HUES48 (cell line): Measurements from ENCODE around the gene TGIF2.

Experiments
- H3K27ac ChIP-seq: one replicate; pipeline ENCODE4 v1.7.0; 2013; ENCODE audit warnings: low read depth, low read length, inconsistent platforms
- H3K27me3 ChIP-seq: 2 replicates; pipeline ENCODE4 v1.6.1; 2013; ENCODE audit warnings: mild to moderate bottlenecking, low read length; ENCODE audit not compliant: control insufficient read depth, insufficient read depth
- H3K36me3 ChIP-seq: 2 replicates; pipeline ENCODE4 v1.6.1; 2013; ENCODE audit warnings: low read length; ENCODE audit not compliant: control insufficient read depth, insufficient read depth
- H3K4me1 ChIP-seq: 2 replicates; pipeline ENCODE4 v1.6.1; 2013; ENCODE audit warnings: mild to moderate bottlenecking, low read length; ENCODE audit not compliant: control insufficient read depth, insufficient read depth
- H3K4me3 ChIP-seq: 2 replicates; pipeline ENCODE4 v1.5.1; 2013; ENCODE audit warnings: mild to moderate bottlenecking, low read depth, low read length
- H3K9ac ChIP-seq: 2 replicates; pipeline ENCODE4 v1.6.1; 2013; ENCODE audit warnings: mild to moderate bottlenecking, low read depth, low read length, moderate library complexity
- H3K9me3 ChIP-seq: 2 replicates; pipeline ENCODE4 v1.6.1; 2013; ENCODE audit warnings: low read length; ENCODE audit not compliant: control insufficient read depth, insufficient read depth

TGIF2 gene

GRCh38 chr20:36573103-36573797 lies at the start of gene TGIF2:
TGIF2 (plus strand) TSS chr20:36573597; CDS start chr20:36578775, 5,178 bp downstream.
- Histone ChIP-seq H3K27ac (peak within 1 kb of the TSS; percentile 97), H3K4me1 (peaks cover 41% of the 10 kb centered on the region), H3K9me3 (no peaks in the 10 kb centered on the region), H3K9ac (peak within 1 kb of the TSS; percentile 95), H3K27me3 (no peaks in the 10 kb centered on the region), H3K4me3 (peak within 1 kb of the TSS; percentile 87), H3K36me3 (peaks cover 6% of the 10 kb centered on the region)

GRCh38 chr20:36525620-36526365 lies 47.6 kb upstream of the TGIF2 start:
- H3K27ac ChIP-seq = peak overlapping the region; percentile 50
- H3K9ac ChIP-seq = no peak overlapping the region
- H3K4me3 ChIP-seq = no peak overlapping the region
- no peaks in the 10 kb centered on the region for H3K27me3 ChIP-seq
- H3K9me3 ChIP-seq = no peaks in the 10 kb centered on the region
- peaks cover 40% of the 10 kb centered on the region for H3K36me3 ChIP-seq
- no peaks in the 10 kb centered on the region for H3K4me1 ChIP-seq

- peaks cover 40% of the 10 kb centered on the region for H3K36me3 ChIP-seq
- no peak overlapping the region for H3K27ac ChIP-seq
- no peak overlapping the region for H3K9ac ChIP-seq
- H3K9me3 ChIP-seq = no peaks in the 10 kb centered on the region
- no peak overlapping the region for H3K4me3 ChIP-seq
- no peaks in the 10 kb centered on the region for H3K4me1 ChIP-seq
- no peaks in the 10 kb centered on the region for H3K27me3 ChIP-seq
Measured at GRCh38 chr20:36526521-36527011, 46.8 kb upstream of the TGIF2 start.

DNA sequence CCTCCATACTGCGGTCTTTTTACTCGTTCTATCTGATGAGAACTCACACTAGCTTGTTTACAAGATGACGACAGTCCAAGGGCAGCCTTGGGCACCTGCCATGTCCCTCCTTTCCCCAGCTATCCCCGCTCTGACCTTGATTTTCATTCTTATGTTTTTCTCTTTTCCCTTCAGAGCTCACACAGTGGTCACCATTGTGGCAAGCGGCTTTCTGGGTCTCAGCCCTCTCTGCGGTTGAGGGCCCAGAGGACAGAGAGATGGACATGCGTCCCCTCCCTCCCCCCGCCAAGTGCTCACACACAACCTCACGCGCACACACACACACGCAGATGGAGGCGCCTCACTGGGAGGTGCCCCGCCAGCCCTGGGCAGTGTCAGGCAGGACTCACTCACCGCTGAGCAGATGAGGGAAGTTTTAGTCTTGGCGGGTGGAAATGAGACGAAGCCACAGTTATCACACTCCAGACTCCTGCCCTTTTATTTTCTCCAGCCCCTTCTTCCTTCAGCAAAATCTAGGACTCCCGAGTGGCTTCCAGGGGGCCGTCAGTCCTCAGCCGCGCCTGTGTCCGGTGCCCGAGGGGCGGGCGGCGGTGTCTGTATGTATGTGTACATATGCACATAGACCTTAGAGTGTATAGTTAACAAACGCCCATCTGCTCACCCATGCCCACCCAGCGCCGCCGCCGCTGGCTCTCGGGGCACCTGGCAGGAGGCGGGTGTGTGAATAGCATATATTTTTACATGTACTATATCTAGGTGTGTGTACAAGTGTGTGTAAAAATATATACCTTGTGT lies 45.9 kb upstream of the TGIF2 start:
- no peak overlapping the region for H3K4me3 ChIP-seq
- no peak overlapping the region for H3K9ac ChIP-seq
- no peak overlapping the region for H3K27ac ChIP-seq
- H3K36me3 ChIP-seq = peaks cover 37% of the 10 kb centered on the region
- H3K27me3 ChIP-seq = no peaks in the 10 kb centered on the region
- no peaks in the 10 kb centered on the region for H3K4me1 ChIP-seq
- no peaks in the 10 kb centered on the region for H3K9me3 ChIP-seq

GRCh38 chr20:36528176-36528874 lies 45.1 kb upstream of the TGIF2 start:
- H3K9me3 ChIP-seq = no peaks in the 10 kb centered on the region
- H3K36me3 ChIP-seq = peaks cover 37% of the 10 kb centered on the region
- no peaks in the 10 kb centered on the region for H3K4me1 ChIP-seq
- no peaks in the 10 kb centered on the region for H3K27me3 ChIP-seq
- H3K4me3 ChIP-seq = no peak overlapping the region
- no peak overlapping the region for H3K27ac ChIP-seq
- H3K9ac ChIP-seq = no peak overlapping the region

- Histone ChIP-seq H3K4me3 (no peak overlapping the region), H3K9ac (no peak overlapping the region), H3K9me3 (no peaks in the 10 kb centered on the region), H3K36me3 (peaks cover 31% of the 10 kb centered on the region), H3K4me1 (no peaks in the 10 kb centered on the region), H3K27me3 (no peaks in the 10 kb centered on the region), H3K27ac (no peak overlapping the region)
Measured at GRCh38 chr20:36528875-36529417, 44.5 kb upstream of the TGIF2 start.

DNA sequence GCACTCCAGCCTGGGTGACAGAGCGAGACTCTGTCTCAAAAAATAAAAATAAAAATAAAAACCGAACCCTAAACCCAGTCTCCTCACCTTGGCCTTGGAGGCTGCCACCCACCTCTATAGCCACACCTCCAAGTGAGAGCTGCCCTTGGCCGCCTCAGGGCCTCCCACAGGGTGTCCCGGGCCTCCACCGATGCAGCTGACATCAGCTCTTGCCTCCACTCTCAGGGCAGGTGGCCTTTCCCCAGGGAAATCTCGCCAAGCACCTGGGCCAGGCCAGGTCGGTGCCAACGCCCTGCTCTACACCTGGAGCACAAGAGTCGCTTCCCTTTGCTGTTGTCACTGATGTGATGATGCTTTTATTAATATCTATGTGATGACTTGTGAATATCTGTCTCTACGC lies 41.0 kb upstream of the TGIF2 start:
- Histone ChIP-seq H3K27me3 (no peaks in the 10 kb centered on the region), H3K36me3 (peaks cover 3% of the 10 kb centered on the region; the same call in 1 of the 2 replicates), H3K9ac (no peak overlapping the region), H3K9me3 (no peaks in the 10 kb centered on the region), H3K4me3 (no peak overlapping the region), H3K27ac (no peak overlapping the region), H3K4me1 (no peaks in the 10 kb centered on the region)

DNA sequence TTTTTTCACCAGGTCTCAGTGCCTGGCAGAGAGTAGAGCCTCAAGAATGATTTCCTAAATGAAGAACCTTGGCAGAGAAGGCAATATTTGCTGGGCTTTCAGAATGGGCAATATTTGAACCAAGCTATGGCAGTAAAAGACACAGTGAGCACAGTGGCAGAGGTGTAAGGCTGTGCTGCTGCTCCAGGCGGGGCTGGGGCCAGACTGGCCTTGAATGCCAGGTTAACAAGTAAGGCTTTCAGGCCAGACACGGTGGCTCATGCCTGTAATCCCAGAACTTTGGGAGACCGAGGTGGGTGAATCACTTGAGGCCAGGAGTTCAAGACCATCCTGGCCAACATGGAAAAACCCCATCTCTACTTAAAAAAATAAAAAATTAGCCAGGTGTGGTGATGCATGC lies 40.6 kb upstream of the TGIF2 start:
- H3K27me3 ChIP-seq = no peaks in the 10 kb centered on the region
- no peak overlapping the region for H3K4me3 ChIP-seq
- no peaks in the 10 kb centered on the region for H3K36me3 ChIP-seq
- no peak overlapping the region for H3K9ac ChIP-seq
- no peak overlapping the region for H3K27ac ChIP-seq
- H3K4me1 ChIP-seq = no peaks in the 10 kb centered on the region
- no peaks in the 10 kb centered on the region for H3K9me3 ChIP-seq

GRCh38 chr20:36538026-36538722 lies 35.2 kb upstream of the TGIF2 start:
- H3K4me3 ChIP-seq = no peak overlapping the region
- H3K36me3 ChIP-seq = no peaks in the 10 kb centered on the region
- no peaks in the 10 kb centered on the region for H3K9me3 ChIP-seq
- no peaks in the 10 kb centered on the region for H3K27me3 ChIP-seq
- peaks cover 22% of the 10 kb centered on the region for H3K4me1 ChIP-seq
- H3K9ac ChIP-seq = no peak overlapping the region
- H3K27ac ChIP-seq = no peak overlapping the region
